ENCODE measurements around the gene NDRG2.

Gene NDRG2

DNA sequence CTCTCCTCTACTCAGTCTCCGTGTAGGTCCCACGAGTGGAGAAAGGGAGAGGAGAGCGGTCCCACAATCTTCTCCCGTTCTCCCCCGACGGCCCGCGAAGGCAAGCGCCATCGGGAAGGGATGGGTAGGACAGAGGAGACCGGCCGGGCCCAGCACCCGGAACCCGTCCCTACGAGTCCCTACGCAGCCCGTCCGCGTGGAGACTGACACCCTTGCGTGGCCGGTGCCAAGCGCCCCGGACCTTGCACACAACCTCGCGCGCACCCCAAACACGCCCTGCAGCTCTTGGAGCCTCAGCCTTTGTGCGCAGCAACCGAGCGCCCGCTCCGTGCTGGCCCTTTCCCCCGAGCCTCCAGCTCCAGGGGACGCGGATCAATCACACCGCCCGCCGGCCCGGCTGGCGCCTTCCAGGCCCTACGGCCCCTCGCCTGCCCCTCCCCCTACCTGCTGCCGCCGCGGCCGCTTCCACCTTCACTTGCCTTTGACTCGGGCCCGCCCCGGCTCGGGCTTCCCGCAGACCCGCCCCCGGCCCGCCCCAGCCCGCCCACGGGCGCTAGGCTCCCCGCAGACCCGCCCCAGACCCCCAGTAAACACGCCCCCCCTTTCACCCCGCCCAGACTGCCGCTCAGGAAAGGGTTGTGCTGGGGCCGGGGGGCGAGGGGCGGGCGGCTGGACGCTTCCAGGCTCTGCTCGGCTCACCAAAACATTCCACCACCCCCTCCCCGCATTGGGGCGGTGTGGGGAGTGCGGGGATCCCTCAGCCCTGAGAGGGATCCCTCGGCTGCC, at the start of gene NDRG2:
NDRG2 (minus strand) TSS at position 477 of the 786 bp plus-strand sequence. CDS start 1,746 bp downstream, outside the sequence.
- in situ Hi-C loops (cut with HindIII; ENCODE audit: low sequenced_read_pairs), result no loop called here

DNA sequence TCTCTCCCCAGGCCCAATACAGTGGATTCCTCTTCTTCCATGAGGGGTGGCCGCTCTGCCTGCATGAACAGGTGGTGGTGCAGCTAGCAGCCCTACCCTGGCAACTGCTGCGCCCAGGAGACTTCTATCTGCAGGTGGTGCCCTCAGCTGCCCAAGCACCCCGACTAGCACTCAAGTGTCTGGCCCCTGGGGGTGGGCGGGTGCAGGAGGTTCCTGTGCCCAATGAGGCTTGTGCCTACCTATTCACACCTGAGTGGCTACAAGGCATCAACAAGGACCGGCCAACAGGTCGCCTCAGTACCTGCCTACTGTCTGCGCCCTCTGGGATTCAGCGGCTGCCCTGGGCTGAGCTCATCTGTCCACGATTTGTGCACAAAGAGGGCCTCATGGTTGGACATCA, 49.1 kb upstream of the NDRG2 start:
- in situ Hi-C loops (cut with HindIII; ENCODE audit: low sequenced_read_pairs), result no loop called here

DNA sequence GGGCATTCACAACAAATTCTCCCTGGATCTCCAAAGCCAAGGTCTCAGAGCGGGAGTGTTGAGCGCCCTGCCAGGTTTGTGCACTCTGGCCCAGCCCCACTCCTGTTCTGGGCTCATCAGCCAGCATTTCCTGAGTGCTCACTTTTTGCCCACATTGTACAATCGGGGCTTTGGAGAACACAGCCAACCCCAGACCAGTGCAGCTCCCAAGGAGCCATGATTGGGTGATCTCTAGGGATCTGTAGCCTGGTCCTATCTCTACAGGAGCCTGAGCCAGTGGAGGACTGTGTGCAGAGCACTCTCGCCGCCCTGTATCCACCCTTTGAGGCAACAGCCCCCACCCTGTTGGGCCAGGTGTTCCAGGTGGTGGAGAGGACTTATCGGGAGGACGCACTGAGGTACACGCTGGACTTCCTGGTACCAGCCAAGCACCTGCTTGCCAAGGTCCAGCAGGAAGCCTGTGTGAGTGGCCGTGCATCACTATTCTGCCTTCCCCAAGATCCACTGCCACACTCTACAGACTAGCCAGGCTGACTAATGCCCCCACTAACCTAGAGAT, 48.0 kb upstream of the NDRG2 start:
- in situ Hi-C loops (cut with HindIII; ENCODE audit: low sequenced_read_pairs), result no loop called here

DNA sequence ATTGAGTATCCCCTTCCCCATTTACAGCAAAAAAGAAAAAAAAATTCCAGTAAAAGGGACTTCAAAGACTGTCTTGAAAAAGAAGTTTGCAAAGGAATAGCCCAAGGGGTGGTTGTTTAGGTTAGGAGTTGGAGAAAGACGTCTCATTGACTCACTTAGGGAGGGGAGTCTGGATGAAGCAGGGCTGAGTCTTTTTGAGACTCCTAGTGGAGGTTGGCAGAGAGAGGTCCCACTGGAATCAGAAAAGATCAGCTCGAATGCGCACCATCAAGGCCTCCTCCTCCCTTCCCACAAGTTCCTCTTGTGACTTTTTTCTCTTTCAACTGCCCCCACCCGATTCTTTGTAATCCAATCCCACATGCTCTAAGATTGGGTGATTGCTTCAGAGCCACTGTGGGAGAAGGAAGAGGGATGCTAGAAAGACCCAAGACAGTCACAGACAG, 47.2 kb upstream of the NDRG2 start:
- in situ Hi-C loops (cut with HindIII; ENCODE audit: low sequenced_read_pairs), result no loop called here

DNA sequence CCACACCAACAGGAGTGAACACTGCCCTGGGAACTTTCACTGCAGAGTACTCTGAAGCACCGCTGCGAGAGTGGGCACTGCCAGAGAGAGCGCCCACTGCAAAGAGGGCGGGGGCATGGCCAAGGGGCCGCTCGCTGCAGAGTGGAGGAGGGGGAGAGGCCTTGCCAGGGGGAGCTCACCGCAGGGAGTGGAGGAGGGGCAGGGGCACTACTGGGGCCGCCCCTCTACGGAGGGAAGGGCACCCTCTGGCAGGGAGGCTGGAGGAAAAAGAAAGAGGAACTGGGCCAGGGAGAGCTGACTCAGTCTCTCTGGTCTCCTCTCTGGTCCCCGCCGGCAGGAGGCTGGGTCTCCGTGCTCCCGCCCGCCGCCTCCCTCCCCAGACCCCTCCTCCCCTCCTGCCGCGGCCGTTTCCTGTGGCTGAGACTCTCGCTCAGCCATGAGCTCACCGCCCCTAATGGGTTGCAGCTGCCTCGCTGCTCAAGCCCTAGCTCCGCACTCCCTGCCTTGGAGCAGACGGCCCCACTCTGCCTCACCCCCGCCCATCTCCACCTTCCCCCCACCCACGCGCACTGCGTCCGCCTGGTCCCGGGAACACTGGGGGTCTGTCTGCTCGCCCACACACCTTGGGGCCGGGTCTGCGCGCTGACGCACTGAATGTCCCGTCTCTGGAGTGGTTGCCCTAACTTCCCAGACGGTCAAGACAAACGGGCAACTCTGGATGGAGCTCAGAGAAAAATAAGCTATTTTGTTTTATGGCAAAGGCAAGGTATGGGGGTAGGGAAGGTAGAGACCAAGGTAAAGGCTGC, 46.6 kb upstream of the NDRG2 start:
- in situ Hi-C loops (cut with HindIII; ENCODE audit: low sequenced_read_pairs), result no loop called here

DNA sequence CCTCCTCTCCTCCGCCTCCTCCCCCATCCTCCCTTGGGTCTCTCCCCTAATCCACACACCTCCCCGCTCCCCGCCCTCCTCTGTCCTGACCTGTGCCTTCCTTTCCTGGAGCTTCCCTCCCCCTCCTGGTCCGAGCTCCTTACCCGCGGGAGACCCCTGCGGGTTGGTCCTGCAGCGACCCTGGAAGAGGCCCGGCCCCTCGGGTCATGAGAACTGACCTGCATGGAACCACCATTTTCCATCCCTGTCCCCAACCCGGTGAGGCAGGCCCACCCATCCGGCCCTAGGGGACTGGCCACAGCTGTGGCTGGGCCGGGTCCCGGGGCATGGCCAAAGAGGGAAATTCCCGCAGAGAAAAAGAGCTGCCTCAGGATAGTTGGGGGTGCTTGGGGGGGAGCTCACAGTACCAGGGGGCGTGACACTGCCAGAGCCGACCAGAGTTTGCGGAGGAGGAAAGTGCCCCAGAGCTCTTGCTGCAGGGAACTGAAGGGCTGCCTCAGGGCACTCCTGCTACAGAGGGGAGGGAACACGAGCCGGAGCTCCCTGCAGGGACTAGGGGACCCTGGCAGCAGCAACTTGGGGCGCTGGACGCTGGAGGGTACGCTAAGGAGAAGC, 45.9 kb upstream of the NDRG2 start:
- in situ Hi-C loops (cut with HindIII; ENCODE audit: low sequenced_read_pairs), result no loop called here

DNA sequence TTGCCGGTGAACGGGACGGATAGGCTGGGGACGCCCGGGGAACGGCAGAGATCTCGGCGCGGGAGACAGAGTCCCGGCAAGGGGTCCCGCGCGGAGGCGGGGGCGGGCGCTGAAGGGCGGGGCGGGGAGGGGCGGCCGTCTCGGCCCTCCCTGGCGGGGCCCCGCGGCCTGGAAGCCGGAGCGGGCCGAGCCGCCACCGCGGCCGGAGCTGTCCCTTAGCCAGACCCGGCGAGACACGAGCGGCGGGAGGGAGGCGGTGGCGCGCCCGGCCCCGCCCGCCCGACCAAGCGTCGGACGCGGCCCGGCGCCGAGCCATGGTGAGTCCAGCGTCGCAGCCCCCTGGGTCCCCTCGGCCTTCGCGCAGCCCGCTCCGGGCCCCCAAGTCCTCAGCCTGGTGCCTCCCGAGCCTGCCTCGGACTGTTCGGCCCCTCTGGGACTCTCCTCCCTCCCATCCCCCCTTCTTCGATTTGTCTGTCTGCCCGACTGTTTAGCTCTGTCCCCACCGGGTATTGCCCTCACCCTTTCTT, 45.3 kb upstream of the NDRG2 start, which contains the start of gene ARHGEF40:
ARHGEF40 (plus strand) TSS at position 222 of the 527 bp plus-strand sequence; CDS start at position 315, 93 bp downstream.
- in situ Hi-C loops (cut with HindIII; ENCODE audit: low sequenced_read_pairs), result no loop called here

DNA sequence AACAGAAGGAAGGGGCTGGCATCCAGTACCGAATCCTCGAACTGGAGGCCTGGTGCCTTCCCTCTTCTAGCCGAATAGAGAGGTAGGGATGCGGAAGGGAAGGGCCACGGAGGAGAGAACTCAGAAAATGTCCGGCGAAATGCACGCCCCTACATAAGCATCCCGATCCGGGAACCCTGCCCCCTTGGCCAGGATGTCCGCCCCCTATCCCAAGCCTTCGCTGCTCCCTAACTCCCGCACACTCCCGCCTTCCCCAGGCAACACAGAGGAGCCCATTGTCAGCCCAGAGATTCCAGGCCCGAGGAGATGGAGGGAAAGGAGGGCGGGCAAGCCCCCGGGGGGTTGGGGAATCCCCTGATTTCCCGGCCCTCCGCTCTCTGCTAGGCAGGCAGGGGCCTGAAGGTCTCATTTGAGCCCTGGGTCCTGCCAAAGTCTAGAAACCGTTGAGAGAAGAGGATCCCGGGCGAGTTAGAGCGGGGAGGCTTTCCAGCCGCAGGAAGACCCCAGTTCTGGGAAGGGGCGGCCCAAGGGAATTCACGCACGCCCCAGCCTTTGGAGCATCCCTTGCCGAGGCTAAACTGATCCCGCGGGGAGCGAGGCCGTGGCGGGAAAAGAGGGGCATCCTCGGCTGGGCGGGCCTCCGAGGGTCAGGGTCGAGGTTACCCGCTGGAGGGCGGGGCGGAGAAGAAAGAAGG, 44.7 kb upstream of the NDRG2 start:
- in situ Hi-C loops (cut with HindIII; ENCODE audit: low sequenced_read_pairs), result no loop called here

DNA sequence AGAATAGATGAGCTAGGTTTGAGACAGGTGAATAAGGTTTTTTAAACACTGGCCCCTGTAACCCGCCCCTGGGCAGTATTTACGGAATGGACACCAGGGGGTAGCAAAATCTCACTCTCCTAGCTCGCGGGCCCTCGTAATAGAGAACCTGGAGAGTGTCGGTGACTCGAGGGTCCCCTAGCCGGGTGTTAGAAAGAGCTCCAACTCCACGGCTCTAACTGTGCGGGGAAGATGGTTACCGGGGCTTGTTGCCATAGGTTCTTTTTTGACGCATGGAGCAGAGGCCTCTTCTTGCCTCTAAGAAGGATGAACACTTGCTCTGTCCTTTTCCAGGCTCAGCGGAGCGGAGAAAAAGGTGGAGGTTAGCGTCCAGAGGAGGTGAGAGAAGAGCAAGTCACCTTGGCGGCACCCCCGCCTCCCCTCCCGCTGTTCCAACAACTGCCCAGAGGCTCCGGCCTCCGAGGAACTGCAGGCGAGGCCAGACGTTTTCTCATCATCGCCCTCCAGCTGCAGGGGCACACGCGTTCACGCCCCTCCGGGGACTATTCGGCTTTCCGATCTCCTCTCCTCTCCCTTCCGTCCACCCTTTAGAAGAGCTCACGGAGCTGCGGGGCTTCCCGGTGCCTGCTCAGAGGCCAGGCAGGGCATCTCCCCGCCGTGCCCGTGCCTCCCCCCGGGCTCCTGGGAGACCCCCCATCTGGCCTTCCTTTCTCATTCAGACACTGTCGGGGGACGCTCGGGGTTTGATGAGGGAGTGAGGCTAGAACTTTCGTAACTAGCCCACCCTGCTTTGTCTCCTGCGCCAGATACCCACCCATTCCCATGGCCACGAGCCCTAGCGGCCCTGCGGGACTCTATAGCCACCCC, 43.9 kb upstream of the NDRG2 start:
- in situ Hi-C loops (cut with HindIII; ENCODE audit: low sequenced_read_pairs), result no loop called here

DNA sequence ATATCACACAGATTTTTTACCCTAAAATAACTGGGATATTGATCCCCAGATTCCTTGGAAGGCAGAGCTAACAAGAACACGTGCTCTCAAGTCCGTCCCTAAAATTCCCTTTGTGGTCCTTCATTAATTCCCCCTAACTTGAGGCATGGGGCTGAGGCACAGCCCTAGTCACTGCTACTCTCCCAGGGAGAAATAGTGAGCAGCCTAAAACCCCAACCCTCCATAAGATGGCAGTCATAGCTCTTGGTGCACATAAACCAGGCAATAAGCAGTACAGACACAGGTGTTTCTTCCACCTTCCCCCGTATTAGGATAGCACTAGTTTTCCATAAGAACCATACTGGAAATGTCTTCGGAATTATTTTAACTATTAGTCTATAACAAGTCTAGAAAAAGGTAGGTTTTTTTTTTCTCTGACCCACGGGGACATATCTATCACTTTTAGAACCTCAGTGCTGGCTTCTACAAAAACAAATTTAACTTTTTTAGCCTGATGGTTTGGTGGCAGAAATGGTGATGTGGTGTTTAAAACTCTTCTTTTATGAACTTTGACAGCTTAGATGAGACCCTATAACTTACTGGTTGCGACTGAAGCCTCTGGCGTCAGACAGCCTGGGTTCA, 42.1 kb upstream of the NDRG2 start:
- in situ Hi-C loops (cut with HindIII; ENCODE audit: low sequenced_read_pairs), result no loop called here

DNA sequence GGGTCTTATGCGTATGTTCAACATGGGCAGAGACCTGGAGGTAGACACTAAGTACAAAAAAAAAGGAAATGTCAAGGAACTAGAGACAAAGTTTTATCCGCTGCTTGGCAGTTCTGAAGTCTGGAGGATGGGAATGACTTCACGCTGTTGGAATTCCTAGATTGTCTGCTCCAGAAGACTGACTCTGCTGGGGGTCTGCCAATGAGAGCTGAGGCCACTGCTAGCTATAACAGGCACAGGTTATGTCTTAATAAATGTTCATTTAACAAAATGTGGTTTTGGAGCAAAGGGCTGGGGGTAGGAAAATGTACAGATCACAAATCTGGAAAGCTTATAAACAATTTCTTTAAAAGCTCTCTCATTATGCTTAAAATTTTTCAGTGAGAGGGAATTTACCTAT, 38.6 kb upstream of the NDRG2 start:
- in situ Hi-C loops (cut with HindIII; ENCODE audit: low sequenced_read_pairs), result no loop called here

DNA sequence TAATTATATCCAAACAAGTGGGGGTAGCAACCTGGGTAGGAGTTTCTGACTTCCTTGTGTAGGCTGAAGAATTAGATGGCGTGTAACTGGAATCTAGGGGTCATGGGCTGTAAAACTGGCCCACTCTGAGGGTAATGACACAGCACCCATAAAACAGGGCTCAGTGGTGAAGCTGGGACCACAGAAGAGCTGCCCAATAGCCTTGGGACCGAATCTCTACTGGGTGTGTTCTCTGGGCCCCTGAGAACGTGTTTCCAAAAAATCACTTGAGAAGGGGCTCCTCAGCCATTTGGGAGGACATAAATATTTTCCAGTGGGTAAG, 36.4 kb upstream of the NDRG2 start:
- in situ Hi-C loops (cut with HindIII; ENCODE audit: low sequenced_read_pairs), result no loop called here

DNA sequence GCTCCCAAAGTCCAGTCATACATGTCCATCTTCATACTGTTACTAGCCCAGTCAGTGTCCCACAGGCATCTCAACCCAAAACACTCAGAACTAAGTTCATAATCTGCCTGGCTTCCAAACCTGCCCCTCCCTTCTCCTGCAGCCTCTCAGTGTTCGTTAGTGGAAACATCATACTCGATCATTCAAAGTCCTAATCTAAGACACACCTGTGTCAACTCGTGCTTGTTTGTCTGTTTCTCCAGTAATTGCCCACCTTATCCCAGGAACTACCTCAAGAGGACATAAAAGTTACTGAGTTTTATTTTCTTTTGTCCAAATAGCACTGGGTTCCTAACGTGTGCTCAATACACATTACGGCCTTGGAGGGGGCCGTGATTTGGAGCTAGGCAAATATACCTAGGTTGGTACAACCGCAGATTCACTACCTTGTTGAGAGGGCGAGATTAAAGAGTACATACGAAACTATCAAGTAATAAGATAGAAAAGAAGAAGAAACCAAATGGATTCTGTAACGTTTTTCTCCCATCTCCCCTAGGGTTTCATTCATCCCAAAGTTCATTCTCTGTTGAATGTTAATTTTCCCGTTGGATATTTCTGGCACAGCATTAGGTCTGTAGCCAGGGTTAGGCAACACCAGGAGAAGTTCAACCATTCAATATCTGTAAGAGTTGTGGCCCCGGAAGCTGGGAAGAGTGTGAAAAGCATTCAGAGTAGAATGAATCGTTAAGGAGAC, 35.9 kb upstream of the NDRG2 start:
- in situ Hi-C loops (cut with HindIII; ENCODE audit: low sequenced_read_pairs), result no loop called here

DNA sequence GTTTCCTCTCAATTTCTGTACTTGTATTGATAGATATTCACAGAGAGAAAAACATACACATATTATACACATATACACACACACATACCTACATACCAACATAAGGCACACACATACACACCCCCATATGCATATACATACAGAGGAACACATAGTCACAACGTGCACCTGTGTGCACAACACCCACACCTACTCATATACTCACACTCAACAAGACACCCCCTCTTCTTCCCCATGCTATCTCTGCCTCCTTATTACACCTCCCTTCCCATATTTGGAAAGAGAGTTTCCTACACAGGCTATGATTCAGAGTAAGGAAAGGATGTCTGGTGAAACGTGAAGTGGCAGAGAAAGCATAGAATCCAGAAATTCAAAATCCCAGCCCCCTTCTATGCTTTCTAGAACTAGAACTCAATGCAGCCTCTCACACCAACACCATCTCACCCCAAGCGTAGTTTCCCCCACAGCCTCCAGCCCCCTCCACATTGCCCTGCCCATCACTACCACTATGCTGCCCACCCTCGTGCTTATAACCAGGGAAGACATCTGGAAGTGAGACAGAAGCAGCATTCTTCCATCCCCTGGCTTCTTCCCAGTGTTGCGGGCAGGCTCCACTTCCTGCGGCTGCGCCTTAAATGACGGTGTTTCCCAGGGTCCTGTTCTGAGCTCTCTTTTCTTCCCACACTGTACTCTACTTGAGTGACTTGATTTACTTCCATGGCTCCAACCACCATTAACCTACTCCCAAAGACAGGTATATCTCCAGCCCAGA, 35.2 kb upstream of the NDRG2 start:
- in situ Hi-C loops (cut with HindIII; ENCODE audit: low sequenced_read_pairs), result no loop called here

DNA sequence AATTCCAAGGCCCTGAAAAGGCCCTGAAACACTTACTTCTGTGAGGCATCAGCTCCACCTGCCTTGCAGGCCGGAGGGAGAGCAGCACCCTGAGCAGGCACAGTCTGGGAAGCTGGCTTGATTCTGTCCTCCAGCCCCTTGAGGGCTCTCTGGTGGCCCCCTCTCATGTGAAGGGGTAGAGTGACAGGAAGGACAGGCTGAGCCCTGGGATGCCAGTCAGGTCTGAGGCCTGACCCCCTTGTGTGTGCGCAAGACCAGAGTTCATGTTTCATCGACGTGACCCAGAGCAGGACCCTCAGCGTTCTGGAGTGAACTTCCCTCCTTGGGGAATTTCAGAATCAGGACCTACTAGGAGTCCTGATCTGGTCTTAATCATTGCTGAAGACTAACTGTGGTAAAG, 34.0 kb upstream of the NDRG2 start:
- in situ Hi-C loops (cut with HindIII; ENCODE audit: low sequenced_read_pairs), result no loop called here

DNA sequence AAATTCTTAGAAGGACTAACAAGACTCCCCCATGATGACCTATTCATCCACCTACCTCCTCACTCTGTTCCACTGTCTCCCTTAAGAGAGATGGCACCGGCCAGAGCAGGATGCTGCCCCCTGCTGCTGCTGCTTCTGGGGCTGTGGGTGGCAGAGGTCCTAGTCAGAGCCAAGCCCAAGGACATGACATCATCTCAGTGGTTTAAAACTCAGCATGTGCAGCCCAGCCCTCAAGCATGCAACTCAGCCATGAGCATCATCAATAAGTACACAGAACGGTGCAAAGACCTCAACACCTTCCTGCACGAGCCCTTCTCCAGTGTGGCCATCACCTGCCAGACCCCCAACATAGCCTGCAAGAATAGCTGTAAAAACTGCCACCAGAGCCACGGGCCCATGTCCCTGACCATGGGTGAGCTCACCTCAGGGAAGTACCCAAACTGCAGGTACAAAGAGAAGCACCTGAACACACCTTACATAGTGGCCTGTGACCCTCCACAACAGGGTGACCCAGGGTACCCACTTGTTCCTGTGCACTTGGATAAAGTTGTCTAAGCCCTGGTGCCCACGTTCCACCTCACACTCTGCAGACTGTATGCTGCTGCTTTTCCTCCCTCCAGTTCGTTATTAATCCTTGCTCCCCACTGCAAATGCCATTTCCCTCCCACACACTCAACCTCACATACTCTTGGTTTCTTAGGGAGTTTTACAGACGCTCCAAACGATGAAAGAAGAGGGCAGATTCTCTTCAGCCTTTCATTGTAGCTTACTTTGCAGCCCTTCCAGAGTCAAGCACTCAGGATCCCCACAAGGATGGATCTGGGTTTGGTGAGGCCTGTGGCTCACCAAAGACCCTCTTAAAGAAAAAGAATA, 33.2 kb upstream of the NDRG2 start, which contains the start of gene RNASE8:
RNASE8 (plus strand) TSS at position 20 of the 873 bp plus-strand sequence; CDS start at position 91, 71 bp downstream.
- in situ Hi-C loops (cut with HindIII; ENCODE audit: low sequenced_read_pairs), result no loop called here

Measured in DLD1 (cell line).